H54 (cell line): Measurements from ENCODE around the gene ABCA4.

Experiments used
- DNase-seq: peaks from one replicate; pipeline ENCODE4 v3.0.0; 2011; ENCODE audit warnings: low spot score, mixed read lengths; ENCODE audit not compliant: insufficient read length
- FAIRE-seq: peaks from 3 replicates; lab custom pipeline; 2011; peaks lifted over from hg19 to GRCh38; lab: Jason Lieb, UNC
- POLR2A ChIP-seq: IDR thresholded peaks from 2 replicates; pipeline ENCODE4 v1.6.1; 2011; ENCODE audit warnings: low read depth, mild to moderate bottlenecking, low read length

ABCA4 gene

DNA sequence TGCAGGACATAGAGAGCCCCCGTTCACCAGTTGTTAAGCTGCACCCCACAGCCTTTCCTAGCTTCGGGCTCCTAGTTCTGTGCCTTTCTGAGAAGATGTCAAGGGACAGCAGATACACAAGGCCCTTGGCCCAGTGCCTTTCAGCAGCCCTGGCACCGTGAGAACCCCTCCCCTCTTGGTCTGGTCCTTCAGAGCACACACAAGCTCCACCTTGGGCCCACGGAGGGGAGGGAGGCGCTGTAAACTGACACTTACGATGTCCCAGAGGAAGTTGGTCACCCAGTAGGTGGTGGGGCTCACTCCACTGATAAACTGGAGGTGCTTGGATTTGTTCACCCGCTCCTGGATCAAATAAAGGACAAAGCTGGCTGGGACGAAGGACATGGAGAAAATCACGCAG lies 101.6 kb downstream of the ABCA4 start:
- FAIRE-seq (no peak), DNase-seq (no peak)
- TF ChIP-seq POLR2A: no peak

DNA sequence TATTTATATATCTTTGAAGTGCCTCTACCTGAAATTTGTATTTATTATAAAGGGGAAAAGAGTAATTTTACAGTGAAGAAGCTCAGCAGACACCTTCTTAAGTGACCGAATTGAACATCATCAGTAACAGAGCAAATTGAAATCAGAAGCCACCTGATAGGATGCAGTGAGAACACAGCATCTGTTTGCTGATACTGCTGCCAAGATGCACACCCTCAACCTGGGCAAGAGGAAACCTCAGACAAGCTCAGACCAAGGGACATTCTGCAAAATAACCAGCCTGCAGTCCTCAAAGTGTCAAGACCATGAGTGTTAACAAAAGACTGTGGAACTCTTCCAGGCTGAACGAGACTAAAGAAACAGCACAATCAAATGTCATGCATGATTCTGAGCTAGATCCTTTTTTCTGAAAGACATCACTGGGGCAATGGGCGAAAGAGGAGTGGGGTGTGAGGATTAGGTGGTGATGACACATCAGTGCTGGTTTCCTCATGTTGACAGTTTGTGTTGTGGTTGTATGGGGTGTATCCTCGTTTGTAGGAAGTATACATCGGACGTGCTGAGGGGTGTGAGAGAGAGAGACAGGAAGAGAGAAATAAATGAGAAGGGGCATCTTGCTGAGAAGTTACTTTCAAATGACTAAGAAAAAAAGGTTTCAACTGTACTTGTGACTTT lies 103.7 kb downstream of the ABCA4 start:
- no peak for FAIRE-seq
- DNase-seq: no peak
- TF ChIP-seq POLR2A: no peak

DNA sequence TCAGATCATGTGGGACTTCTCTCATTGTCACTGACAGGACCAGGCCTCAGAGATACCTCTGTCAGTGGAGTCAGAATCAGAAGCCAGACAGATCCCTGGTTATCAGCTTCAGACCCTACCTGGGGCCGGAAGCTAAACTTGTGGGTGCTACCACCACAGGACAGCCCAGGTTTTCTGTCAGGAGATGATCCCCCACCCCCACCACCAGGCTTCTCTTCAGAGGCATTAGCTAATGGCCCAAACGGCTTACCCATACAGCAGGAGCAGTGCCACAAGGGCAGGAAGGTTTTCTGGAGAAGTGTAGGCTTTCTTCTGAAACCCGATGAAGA lies 105.5 kb downstream of the ABCA4 start:
- no peak for FAIRE-seq
- no peak for DNase-seq
- no peak for TF ChIP-seq POLR2A

DNA sequence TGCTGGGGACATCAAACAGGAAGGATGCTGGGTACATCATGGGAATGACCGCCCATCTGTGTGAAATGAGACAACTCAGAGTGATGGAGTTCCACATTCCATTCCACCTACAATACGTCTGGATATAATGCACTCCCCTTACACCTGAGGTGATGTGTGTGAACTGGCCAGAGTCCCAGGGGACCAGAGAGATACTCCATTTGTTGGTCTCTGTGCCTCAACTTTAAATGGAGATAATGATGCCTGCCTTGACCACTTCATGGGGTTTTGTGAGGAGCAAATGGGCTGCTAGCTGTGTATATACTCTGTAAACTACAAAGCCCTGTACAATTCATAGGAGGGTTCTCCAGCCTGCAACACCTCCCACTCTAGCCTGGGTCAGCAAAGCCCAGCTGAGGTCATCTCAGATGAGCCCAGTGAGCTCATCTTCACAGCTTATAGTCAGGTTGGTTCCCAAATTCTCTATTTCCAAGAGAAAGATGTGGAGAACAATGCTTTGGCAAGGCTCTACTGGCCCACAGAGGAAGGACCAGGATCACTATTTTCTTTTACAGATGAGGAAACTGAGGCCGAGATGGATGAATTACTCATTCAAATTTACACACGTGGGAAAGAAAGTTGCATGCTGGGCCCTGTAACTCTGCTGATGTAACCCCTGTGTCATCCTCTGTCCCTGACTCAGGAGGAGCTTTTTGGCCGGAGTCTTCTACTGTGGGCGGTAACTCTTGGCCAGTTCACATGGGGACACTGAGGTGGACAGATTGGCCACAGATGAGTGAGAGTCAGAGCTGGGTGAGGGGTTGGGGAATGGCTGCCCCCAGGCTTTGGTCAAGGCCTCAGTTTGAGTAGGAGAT lies 106.1 kb downstream of the ABCA4 start:
- no peak for DNase-seq
- no peak for TF ChIP-seq POLR2A
- FAIRE-seq: no peak

DNA sequence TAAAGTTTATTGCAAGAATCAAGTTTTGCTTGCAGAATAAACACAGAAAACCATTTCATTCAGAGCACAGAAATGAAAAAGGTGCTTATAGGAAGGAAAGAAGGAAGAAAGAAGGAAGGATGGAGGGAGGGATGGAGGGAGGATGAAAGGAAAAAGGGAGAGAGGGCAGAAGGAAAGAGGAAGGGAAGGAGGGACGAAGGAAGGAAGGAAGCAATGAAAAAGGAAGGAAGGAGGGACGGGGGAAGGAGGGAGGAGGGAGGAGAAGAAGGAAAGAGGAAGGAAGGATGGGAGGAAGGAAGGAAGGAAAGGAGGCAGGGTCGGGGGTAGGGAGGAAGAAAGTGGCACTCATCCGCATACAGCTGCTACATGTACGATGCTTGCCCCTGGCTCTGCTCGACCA lies 106.9 kb downstream of the ABCA4 start:
- no peak for TF ChIP-seq POLR2A
- DNase-seq (no peak), FAIRE-seq (no peak)

DNA sequence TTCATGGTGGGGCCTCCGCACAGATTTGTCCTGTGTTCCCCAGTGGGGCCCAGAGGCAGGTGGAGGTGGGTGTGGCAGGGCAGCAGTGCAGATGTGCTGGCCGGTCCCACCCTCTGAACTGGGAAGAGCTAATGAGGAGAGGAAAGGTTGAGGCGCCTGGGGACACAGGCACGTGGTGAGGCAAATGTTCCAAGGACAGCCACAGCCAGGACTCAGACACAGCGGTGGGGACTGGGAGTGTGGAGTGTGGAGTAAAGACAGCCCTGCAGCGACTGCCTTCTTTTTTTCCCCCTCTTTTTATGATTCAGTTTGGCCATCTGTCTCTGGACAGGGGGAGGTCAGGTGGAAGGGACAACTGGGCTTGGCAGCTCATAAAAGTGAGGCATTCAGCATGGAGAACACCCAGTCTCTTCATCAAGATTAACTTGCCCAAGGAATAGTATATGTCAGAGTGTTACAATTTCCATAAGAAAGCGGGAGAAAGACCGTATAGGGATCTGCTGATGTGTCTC lies 107.5 kb downstream of the ABCA4 start:
- TF ChIP-seq POLR2A: no peak
- DNase-seq (no peak), FAIRE-seq (no peak)

DNA sequence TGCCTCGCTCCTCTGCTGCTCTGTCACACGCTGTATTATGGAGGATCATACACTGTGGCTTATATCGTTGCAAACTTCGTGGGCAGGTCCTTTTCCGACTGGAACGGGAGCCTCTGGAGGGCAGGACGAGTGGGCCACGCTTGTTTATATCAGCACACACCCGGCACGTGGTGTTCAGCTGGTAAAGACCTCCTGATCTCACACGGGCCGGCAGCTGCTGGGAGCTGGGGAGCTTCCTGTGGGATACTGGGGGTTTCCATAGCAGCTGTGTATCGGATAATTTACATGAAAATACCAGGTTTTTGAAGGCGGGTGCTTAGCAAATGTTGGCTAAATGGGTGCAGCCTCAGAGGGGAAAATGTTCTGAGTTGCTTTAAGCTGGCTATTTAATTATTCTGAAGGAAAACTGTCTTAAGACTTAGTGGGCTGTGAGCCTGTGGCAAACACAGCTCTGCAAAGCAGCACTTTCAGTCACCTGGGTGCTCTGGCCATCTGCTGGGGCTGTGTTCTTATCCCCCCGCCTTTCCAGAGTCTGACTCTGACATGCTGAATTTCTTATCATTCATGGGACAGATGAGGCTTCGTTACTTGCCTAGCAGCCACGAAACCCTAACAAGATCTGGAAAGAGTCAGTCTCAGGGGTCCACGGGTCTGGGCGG lies 108.1 kb downstream of the ABCA4 start:
- DNase-seq: no peak
- no peak for TF ChIP-seq POLR2A
- no peak for FAIRE-seq

DNA sequence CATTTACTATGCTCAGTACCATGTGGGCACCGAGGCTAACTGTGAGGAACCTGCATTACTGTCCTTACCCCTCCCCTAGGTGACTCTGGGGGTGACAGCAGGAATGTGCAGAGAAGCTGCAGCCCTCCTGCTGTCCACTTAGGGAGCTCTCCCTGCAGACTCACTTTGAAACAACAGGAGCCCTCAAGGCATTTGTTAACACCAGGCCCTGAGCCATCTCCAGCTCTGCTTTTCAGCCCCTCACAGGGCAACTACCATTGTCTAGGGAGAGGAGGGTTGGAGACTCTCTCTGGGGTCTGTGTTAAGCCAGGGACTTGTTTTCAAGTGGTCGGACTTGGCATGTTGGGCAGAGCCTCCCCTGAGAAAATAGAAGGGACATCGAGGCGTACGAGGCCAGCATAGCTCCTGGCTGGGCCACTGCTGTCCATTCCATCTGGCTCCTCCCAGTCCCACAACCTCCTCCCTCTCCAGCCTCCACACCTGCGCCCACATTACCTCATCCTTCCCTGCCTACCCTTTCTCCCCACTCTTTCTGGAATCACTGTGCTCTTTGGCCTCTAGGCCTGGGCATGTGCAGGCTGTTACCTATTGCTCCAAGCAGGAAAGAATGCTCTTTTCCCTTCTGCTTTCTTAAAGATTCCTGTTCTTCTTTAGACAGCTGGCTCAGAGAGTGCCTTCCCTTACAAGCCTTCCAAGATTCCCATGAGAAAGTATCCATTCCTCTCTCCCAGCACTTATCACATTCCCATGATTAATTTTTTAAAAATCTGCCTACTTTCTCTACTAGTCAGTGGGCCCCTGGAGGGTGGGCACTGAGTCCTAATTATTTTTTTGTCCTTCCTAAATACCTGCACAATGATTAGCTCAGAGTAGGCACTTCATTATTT lies 109.0 kb downstream of the ABCA4 start:
- no peak for TF ChIP-seq POLR2A
- no peak for DNase-seq
- FAIRE-seq: no peak

DNA sequence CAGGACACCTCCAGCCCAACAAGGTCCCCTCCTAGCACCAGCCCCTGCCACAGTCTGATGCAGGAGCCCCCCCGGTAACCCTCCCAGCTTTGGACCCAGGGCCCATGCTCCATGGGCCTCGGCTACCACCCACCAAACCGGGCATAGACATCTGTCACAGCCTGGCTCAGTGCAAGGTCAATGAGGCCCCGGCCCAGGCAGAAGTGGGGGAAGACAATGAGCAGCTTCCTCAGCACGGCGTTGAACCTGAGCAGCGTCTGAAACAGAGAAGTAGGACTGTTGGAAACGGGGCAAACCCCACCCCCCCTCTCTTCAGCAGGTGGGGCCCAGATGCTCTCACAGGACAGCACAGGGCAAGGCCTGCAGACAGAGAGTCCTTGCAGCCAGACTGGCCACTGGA lies 109.8 kb downstream of the ABCA4 start:
- TF ChIP-seq POLR2A: no peak
- no peak for DNase-seq
- FAIRE-seq: no peak

DNA sequence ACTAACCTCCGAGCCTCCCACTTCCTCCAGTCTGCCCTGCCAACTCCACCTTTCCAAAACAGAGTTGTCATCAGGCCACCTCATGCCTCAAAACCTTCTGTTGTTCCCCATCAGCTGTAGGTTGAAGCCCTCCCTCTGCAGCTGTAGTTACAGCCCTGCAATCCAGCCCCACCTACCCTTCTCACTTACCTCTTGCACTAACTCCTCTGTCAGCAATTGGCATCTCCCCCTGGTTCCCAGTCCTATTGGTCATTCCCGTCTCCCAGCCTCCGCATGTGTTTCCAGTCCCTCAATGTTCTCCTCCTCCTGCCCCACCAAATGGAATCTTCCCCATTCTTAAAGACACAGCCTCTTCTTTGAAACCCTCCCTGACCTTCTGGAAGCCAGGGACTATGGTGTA lies 111.6 kb downstream of the ABCA4 start:
- TF ChIP-seq POLR2A: no peak
- FAIRE-seq: no peak

DNA sequence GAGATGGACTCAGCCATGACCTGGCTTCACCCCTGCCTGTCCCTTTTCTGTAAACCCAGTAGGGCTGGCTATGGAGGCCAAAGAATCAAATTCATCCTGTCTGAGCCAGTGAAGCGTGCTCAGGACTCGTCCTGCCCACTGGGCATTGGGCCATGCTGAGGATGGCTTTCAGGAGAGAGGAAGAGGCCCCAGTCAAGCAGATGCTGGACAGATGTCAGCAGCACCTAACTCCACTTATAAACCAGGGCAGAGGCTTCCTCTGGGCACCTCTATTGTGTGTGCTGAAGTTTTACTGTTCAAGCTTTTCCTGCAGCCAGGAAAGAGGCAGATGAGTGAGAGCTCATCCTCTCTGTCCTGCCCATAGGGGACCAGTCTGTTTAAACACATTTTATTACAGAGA lies 114.3 kb downstream of the ABCA4 start:
- FAIRE-seq (no peak), DNase-seq (no peak)
- no peak for TF ChIP-seq POLR2A

More for the DNA sequence above, 111.6 kb downstream of the ABCA4 start:
- DNase-seq: no peak

DNA sequence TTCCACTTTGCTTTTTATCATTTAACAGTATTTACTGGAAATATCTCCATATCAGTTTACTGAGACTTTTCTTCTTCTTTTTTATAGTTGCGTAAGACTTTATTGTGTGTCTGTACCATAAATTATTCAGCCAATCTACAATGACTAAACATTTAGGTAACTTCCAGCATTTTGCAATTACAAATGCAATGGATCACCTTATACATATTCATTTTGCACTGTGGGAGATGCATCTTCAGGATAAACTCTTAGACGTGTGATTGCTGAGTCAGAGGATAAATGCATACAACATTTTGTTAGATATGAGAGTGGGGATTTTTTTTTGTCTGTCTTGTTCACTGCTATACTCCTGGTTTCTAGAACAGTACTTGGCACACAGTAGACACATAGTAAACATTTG lies 116.0 kb downstream of the ABCA4 start:
- DNase-seq: no peak
- no peak for FAIRE-seq
- no peak for TF ChIP-seq POLR2A

DNA sequence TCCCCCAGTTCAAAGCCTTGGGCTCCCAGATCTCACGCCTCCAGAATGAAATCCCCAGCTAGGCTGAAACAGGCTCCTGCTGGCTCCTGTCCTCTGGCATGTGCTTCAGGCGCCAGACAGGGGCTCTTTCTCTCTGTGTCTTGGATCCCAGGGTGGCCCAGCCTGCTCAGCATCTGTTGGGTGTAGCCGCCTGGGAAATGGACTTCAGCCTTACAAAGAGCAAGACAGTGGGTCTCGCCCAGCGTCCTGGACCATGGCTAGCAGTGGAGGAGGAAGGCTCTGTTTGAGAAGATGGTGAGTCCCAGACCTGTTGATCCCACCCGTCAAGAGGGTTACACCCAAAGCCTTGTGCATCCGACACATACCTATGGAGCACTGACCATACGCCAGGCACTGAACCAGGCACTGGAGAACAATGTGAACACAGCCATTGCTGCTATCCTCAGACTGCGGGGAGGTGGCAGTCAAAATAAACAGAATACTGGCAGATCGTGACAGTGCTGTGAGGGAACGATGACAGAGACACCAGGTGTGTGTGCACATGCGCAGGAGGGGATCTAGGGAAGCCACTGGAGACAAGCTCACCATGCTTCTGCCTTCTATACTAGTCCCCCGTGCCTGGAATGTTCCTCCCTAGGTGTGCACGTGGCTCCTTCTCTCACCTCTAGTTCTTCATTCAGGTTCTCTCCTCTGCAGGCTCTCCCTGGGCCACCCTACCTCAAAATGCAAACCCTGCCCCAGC lies 118.7 kb downstream of the ABCA4 start:
- DNase-seq (no peak), FAIRE-seq (no peak)
- no peak for TF ChIP-seq POLR2A
